ENCODE measurements around the gene RSF1. TPM values are rescaled to one million over a fixed set of nuclear protein-coding genes. Genes with fewer than 3 reads are reported as not detected.
A peak's percentile ranks its signal among the peaks of the same experiment; 100 is the strongest.

RSF1 gene
- total and polyA plus RNA-seq, 8 donors = 49.3 to 94.8 (median 73.7) TPM

- TF ChIP-seq CTCF (IDR thresholded peaks at IDR 0.05) = no peak
- DNase-seq (no peak), ATAC-seq (no peak)
- Histone ChIP-seq H3K27ac (no peak overlapping the region), H3K9me3 (no peaks in the 10 kb centered on the region), H3K27me3 (no peaks in the 10 kb centered on the region), H3K36me3 (peaks cover 0 to 95% of the 10 kb centered on the region in 2 donors), H3K4me1 (no peaks in the 10 kb centered on the region), H3K4me3 (no peak overlapping the region)
- intact Hi-C loops (cut with DNase I) = no loop called here
Measured at GRCh38 chr11:77677138-77677537, 143.4 kb downstream of the RSF1 start.

- H3K36me3 ChIP-seq = peaks cover 0 to 99% of the 10 kb centered on the region in 2 donors
- H3K9me3 ChIP-seq = no peaks in the 10 kb centered on the region
- no peak for TF ChIP-seq CTCF (IDR thresholded peaks at IDR 0.05)
- H3K4me1 ChIP-seq = no peaks in the 10 kb centered on the region
- H3K4me3 ChIP-seq = no peak overlapping the region
- ATAC-seq = peak; percentile 76
- H3K27ac ChIP-seq = no peak overlapping the region
- H3K27me3 ChIP-seq = no peaks in the 10 kb centered on the region
- intact Hi-C loops (cut with DNase I) = no loop called here
- DNase-seq = peak in 1 of 4 donors; percentile 40
Measured at GRCh38 chr11:77672264-77672663, 148.3 kb downstream of the RSF1 start.

GRCh38 chr11:77669848-77670511 is 150.5 kb downstream of the RSF1 start:
- H3K4me1 ChIP-seq = no peaks in the 10 kb centered on the region
- H3K36me3 ChIP-seq = peaks cover 0 to 89% of the 10 kb centered on the region in 2 donors
- TF ChIP-seq CTCF (IDR thresholded peaks at IDR 0.05) = no peak
- peak; percentile 49 for ATAC-seq
- no peaks in the 10 kb centered on the region for H3K9me3 ChIP-seq
- no peak overlapping the region for H3K27ac ChIP-seq
- DNase-seq = no peak
- intact Hi-C loops (cut with DNase I) = no loop called here
- H3K4me3 ChIP-seq = no peak overlapping the region
- no peaks in the 10 kb centered on the region for H3K27me3 ChIP-seq

DNA sequence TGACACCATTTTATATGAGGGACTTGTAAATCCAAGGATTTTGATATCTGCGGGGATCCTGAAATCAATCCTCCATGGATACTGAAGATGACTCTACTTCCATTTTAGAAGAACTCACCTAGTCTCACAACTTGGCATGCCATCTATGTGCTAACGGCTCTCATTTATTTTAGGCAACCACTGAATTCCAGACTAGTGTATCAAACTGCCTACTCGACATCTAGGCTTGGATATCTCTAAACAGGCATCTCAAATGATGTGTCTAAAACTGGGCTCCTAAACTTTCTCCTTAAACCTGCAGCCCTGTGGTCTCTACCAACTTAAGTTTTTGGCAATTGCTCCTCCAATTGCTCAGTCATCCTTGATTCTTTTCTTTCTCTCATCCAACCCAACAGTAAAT is 151.8 kb downstream of the RSF1 start:
- no peaks in the 10 kb centered on the region for H3K4me1 ChIP-seq
- no peaks in the 10 kb centered on the region for H3K27me3 ChIP-seq
- no peaks in the 10 kb centered on the region for H3K9me3 ChIP-seq
- no peak overlapping the region for H3K27ac ChIP-seq
- intact Hi-C loops (cut with DNase I) = no loop called here
- no peak overlapping the region for H3K4me3 ChIP-seq
- DNase-seq = no peak
- no peak for TF ChIP-seq CTCF (IDR thresholded peaks at IDR 0.05)
- no peak for ATAC-seq
- peaks cover 0 to 88% of the 10 kb centered on the region in 2 donors for H3K36me3 ChIP-seq

- ATAC-seq (no peak), DNase-seq (no peak)
- no peak overlapping the region for H3K4me3 ChIP-seq
- H3K27ac ChIP-seq = no peak overlapping the region
- no peak for TF ChIP-seq CTCF (IDR thresholded peaks at IDR 0.05)
- no peaks in the 10 kb centered on the region for H3K9me3 ChIP-seq
- no peaks in the 10 kb centered on the region for H3K27me3 ChIP-seq
- intact Hi-C loops (cut with DNase I) = no loop called here
- H3K4me1 ChIP-seq = no peaks in the 10 kb centered on the region
- peaks cover 0 to 58% of the 10 kb centered on the region in 2 donors for H3K36me3 ChIP-seq
Measured at GRCh38 chr11:77665240-77665965, 155.1 kb downstream of the RSF1 start.
